ENCODE measurements around the gene TMC7. TPM values are rescaled to one million over a fixed set of nuclear protein-coding genes. Genes with fewer than 3 reads are reported as not detected.

TMC7 gene
- total and polyA plus RNA-seq, 2 of the 13 experiments (the other 11 are each of a cell fraction or from before 2014, with no cell fraction given): 1.2 to 5.1 TPM

GRCh38 chr16:18936727-18937340 is 46.9 kb upstream of the TMC7 start (continued):
- TF ChIP-seq RFX3 (CRISPR knock-in tag; IDR thresholded peaks at IDR 0.05) (no peak; the same call in 1 of the 2 replicates), ATF7 (IDR thresholded peaks at IDR 0.05) (no peak), ATF7 (CRISPR knock-in tag; IDR thresholded peaks at IDR 0.05) (no peak; the same call in 1 of the 2 replicates), RFXANK (CRISPR knock-in tag; IDR thresholded peaks at IDR 0.05) (no peak), TP53 (CRISPR knock-in tag; conservative IDR thresholded peaks at IDR 0.05) (no peak), ZNF792 (CRISPR knock-in tag; IDR thresholded peaks at IDR 0.05) (peak; percentile 77), GPBP1L1 (CRISPR knock-in tag; IDR thresholded peaks at IDR 0.05) (no peak), SMYD3 (CRISPR knock-in tag; IDR thresholded peaks at IDR 0.05) (no peak), HBP1 (CRISPR knock-in tag; IDR thresholded peaks at IDR 0.05; ENCODE audit: low read depth) (no peak), SNAI1 (CRISPR knock-in tag; IDR thresholded peaks at IDR 0.05; ENCODE audit: borderline replicate concordance) (no peak), ZNF670 (CRISPR knock-in tag; IDR thresholded peaks at IDR 0.05; ENCODE audit: borderline replicate concordance) (peak; percentile 63; the same call in 1 of the 2 replicates), ZNF367 (CRISPR knock-in tag; IDR thresholded peaks at IDR 0.05; ENCODE audit: borderline replicate concordance) (no peak), KLF6 (CRISPR knock-in tag; IDR thresholded peaks at IDR 0.05) (no peak), NR2F2 (IDR thresholded peaks at IDR 0.05; ENCODE audit: borderline replicate concordance, low read depth) (peak; percentile 63), ZNF709 (CRISPR knock-in tag; IDR thresholded peaks at IDR 0.05) (peak; percentile 59; the same call in 1 of the 2 replicates), NFYB (CRISPR knock-in tag; IDR thresholded peaks at IDR 0.05) (0 out of 2 replicates have a peak, but pooled peaks have one; percentile 11), KDM4B (CRISPR knock-in tag; IDR thresholded peaks at IDR 0.05) (peak; percentile 85; the same call in 1 of the 2 replicates), ZSCAN31 (CRISPR knock-in tag; IDR thresholded peaks at IDR 0.05; ENCODE audit: low read depth) (no peak), ZNF121 (CRISPR knock-in tag; IDR thresholded peaks at IDR 0.05) (no peak), ZNF850 (CRISPR knock-in tag; conservative IDR thresholded peaks at IDR 0.05) (no peak), CREB1 (IDR thresholded peaks at IDR 0.05) (peak; percentile 70), CREB1 (CRISPR knock-in tag; IDR thresholded peaks at IDR 0.05) (no peak), TMF1 (CRISPR knock-in tag; IDR thresholded peaks at IDR 0.05; ENCODE audit: low read depth) (no peak), NFIC (IDR thresholded peaks at IDR 0.05; ENCODE audit: low read length) (peak; percentile 76; the same call in 1 of the 2 replicates), NR2F6 (IDR thresholded peaks at IDR 0.05) (peak; percentile 75), NR2F6 (CRISPR knock-in tag; IDR thresholded peaks at IDR 0.05) (peak; percentile 84), EEA1 (CRISPR knock-in tag; IDR thresholded peaks at IDR 0.05; ENCODE audit: borderline replicate concordance) (0 out of 2 replicates have a peak, but pooled peaks have one; percentile 2), KDM5B (CRISPR knock-in tag; IDR thresholded peaks at IDR 0.05; ENCODE audit: borderline replicate concordance) (peak; percentile 15; the same call in 1 of the 2 replicates), ZNF350 (CRISPR knock-in tag; IDR thresholded peaks at IDR 0.05; ENCODE audit: borderline replicate concordance, low read depth) (no peak), MEIS1 (CRISPR knock-in tag; IDR thresholded peaks at IDR 0.05; ENCODE audit: borderline replicate concordance) (no peak), NFRKB (IDR thresholded peaks at IDR 0.05) (no peak), XBP1 (CRISPR knock-in tag; IDR thresholded peaks at IDR 0.05) (no peak)
- TF ChIP-seq, protein P1, sequence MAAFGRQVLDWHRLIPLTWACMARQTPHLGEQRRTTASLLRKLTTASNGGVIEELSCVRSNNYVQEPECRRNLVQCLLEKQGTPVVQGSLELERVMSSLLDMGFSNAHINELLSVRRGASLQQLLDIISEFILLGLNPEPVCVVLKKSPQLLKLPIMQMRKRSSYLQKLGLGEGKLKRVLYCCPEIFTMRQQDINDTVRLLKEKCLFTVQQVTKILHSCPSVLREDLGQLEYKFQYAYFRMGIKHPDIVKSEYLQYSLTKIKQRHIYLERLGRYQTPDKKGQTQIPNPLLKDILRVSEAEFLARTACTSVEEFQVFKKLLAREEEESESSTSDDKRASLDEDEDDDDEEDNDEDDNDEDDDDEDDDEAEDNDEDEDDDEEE (CRISPR knock-in tag; IDR thresholded peaks at IDR 0.05): no peak
